ENCODE measurements around the gene CFAP119. TPM values are rescaled to one million over a fixed set of nuclear protein-coding genes. Genes with fewer than 3 reads are reported as not detected.
A peak's percentile ranks its signal among the peaks of the same experiment; 100 is the strongest.

The CFAP119 gene
- polyA plus RNA-seq, 1 of the 3 experiments (the other 2 are of a cell fraction) = 28.4 TPM

DNA sequence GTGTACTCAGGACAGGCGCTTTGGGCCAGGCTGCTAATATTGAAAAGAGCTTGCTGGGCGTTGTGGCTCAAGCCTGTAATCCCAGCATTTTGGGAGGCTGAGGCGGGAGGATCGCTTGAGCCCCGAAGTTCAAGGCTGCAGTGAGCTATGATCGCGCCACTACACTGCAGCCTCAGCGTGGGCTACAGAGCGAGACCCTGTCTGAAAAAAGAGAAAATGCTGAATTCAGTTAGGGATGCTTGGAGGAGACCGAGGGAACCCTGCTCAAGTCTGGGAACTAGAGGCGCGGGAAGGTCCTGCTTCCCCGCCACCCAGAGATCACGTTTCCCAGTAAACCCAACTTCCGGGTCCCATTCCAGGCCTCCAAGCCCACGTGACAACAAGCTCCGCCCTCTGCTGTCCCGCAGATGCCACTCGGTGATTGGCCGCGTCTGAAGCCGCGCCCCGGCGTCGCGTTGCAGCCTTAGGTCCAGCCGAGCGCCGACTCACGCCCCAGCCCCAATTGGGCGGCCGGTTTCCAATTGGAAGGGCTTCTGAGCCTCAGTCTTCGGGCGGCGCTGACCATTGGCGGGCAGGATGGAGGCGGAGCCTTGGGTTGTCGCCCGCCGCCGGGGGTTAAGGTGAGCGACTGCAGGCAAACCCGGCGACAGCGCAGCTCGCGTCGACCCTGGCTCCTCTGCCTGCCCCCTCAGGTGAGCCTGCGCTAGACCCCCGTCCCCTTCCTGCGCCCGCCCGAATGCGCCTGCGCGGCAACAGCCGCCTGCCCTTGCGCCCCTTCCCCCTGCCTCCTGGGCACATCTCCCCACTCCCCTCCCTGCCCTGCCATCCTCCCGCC is 13.8 kb downstream of the CFAP119 start, which contains the start of gene PHKG2:
TSS of gene PHKG2 (plus strand) at position 627 of the 835 bp plus-strand sequence. CDS start 396 bp downstream, outside the sequence.
- Histone ChIP-seq H3K9me3 (no peaks in the 10 kb centered on the region), H4K20me1 (ENCODE audit: insufficient read depth) (no peaks in the 10 kb centered on the region), H3K27me3 (ENCODE audit: insufficient read depth) (no peaks in the 10 kb centered on the region), H3K4me3 (ENCODE audit: low read depth in 2 of 2, low read length in 1 of 2) (peak within 1 kb of the TSS; percentile 69 to 74), H3K79me2 (ENCODE audit: insufficient read depth) (peaks cover 21% of the 10 kb centered on the region), H2AFZ (ENCODE audit: low read depth) (peak within 1 kb of the TSS; percentile 78), H3K4me1 (ENCODE audit: control insufficient read depth in 1 of 2, insufficient read depth in 2 of 2, low read depth in 1 of 2, low read length in 1 of 2) (peaks cover 5 to 8% of the 10 kb centered on the region in 2 experiments; a peak in 2 of 4 replicates), H3K4me2 (peak within 1 kb of the TSS; percentile 82), H3F3A (replicated peaks; ENCODE audit: insufficient read depth) (peaks cover 19% of the 10 kb centered on the region), H3K9me2 (no peaks in the 10 kb centered on the region), H3K27ac (ENCODE audit: low read depth in 2 of 2, low read length in 1 of 2) (peak within 1 kb of the TSS; percentile 76 to 83), H3K36me3 (replicated peaks in 1 of 2; ENCODE audit: control insufficient read depth in 1 of 2, insufficient read depth in 2 of 2, low read length in 1 of 2) (peaks cover 12 to 32% of the 10 kb centered on the region in 2 experiments), H3K9ac (peak within 1 kb of the TSS; percentile 69)
- 3% methylated on average over 24 of the region's 60 CpGs for WGBS (ENCODE audit: low lambda C conversion rate)
- peak; percentile 96 for DNase-seq
- POLR2A ChIA-PET = interaction anchor here (0.5 to 2.1 kb wide), 15 partner anchors 10 to 127 kb away, joined by 3 to 10 read pairs (median 4); partner anchors contain the start of genes FBRS and SRCAP
- CTCF ChIA-PET = interaction anchor here (1.2 kb wide), 2 partner anchors 20 to 194 kb away, joined by 5 to 6 read pairs; no protein-coding TSS in a partner anchor
- TF ChIP-seq FOXM1 (IDR thresholded peaks at IDR 0.05; ENCODE audit: low read depth) = no peak
- no peak; the same call in 1 of the 2 replicates for TF ChIP-seq TCF12 (IDR thresholded peaks at IDR 0.05)
- TF ChIP-seq, protein P1, sequence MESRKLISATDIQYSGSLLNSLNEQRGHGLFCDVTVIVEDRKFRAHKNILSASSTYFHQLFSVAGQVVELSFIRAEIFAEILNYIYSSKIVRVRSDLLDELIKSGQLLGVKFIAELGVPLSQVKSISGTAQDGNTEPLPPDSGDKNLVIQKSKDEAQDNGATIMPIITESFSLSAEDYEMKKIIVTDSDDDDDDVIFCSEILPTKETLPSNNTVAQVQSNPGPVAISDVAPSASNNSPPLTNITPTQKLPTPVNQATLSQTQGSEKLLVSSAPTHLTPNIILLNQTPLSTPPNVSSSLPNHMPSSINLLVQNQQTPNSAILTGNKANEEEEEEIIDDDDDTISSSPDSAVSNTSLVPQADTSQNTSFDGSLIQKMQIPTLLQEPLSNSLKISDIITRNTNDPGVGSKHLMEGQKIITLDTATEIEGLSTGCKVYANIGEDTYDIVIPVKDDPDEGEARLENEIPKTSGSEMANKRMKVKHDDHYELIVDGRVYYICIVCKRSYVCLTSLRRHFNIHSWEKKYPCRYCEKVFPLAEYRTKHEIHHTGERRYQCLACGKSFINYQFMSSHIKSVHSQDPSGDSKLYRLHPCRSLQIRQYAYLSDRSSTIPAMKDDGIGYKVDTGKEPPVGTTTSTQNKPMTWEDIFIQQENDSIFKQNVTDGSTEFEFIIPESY (IDR thresholded peaks at IDR 0.05; ENCODE audit: borderline replicate concordance, low read depth) = no peak
- TF ChIP-seq, protein P2, sequence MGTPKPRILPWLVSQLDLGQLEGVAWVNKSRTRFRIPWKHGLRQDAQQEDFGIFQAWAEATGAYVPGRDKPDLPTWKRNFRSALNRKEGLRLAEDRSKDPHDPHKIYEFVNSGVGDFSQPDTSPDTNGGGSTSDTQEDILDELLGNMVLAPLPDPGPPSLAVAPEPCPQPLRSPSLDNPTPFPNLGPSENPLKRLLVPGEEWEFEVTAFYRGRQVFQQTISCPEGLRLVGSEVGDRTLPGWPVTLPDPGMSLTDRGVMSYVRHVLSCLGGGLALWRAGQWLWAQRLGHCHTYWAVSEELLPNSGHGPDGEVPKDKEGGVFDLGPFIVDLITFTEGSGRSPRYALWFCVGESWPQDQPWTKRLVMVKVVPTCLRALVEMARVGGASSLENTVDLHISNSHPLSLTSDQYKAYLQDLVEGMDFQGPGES (IDR thresholded peaks at IDR 0.05; ENCODE audit: low read depth, low read length) = 0 out of 2 replicates have a peak, but pooled peaks have one; percentile 13
- TF ChIP-seq, protein P3, sequence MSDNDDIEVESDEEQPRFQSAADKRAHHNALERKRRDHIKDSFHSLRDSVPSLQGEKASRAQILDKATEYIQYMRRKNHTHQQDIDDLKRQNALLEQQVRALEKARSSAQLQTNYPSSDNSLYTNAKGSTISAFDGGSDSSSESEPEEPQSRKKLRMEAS (IDR thresholded peaks at IDR 0.05; ENCODE audit: low read depth) = peak; percentile 92
- peak; percentile 99 for TF ChIP-seq MXI1 (IDR thresholded peaks at IDR 0.05; ENCODE audit: low read depth, low read length)
- TF ChIP-seq, protein P4, sequence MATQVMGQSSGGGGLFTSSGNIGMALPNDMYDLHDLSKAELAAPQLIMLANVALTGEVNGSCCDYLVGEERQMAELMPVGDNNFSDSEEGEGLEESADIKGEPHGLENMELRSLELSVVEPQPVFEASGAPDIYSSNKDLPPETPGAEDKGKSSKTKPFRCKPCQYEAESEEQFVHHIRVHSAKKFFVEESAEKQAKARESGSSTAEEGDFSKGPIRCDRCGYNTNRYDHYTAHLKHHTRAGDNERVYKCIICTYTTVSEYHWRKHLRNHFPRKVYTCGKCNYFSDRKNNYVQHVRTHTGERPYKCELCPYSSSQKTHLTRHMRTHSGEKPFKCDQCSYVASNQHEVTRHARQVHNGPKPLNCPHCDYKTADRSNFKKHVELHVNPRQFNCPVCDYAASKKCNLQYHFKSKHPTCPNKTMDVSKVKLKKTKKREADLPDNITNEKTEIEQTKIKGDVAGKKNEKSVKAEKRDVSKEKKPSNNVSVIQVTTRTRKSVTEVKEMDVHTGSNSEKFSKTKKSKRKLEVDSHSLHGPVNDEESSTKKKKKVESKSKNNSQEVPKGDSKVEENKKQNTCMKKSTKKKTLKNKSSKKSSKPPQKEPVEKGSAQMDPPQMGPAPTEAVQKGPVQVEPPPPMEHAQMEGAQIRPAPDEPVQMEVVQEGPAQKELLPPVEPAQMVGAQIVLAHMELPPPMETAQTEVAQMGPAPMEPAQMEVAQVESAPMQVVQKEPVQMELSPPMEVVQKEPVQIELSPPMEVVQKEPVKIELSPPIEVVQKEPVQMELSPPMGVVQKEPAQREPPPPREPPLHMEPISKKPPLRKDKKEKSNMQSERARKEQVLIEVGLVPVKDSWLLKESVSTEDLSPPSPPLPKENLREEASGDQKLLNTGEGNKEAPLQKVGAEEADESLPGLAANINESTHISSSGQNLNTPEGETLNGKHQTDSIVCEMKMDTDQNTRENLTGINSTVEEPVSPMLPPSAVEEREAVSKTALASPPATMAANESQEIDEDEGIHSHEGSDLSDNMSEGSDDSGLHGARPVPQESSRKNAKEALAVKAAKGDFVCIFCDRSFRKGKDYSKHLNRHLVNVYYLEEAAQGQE (IDR thresholded peaks at IDR 0.05; ENCODE audit: low read depth, low read length) = 0 out of 2 replicates have a peak, but pooled peaks have one; percentile 31
- peak; percentile 93; the same call in 1 of the 2 replicates for TF ChIP-seq SIN3A (IDR thresholded peaks at IDR 0.05; ENCODE audit: borderline replicate concordance, low read depth, low read length)
- no peak for TF ChIP-seq TEAD4 (IDR thresholded peaks at IDR 0.05; ENCODE audit: borderline replicate concordance, insufficient read depth)
- TF ChIP-seq FOXJ3 (CRISPR knock-in tag; IDR thresholded peaks at IDR 0.05) = no peak
- peak; percentile 48; the same call in 1 of the 2 replicates for TF ChIP-seq GABPA (IDR thresholded peaks at IDR 0.05; ENCODE audit: low read depth)
- TF ChIP-seq FOSL2 (IDR thresholded peaks at IDR 0.05; ENCODE audit: borderline replicate concordance, low read depth) = no peak
- no peak for TF ChIP-seq SMC3 (IDR thresholded peaks at IDR 0.05; ENCODE audit: low read depth, low read length)
- TF ChIP-seq GATA2 (CRISPR knock-in tag; IDR thresholded peaks at IDR 0.05) = no peak
- peak; percentile 64; the same call in 1 of the 2 replicates for TF ChIP-seq RFX5 (IDR thresholded peaks at IDR 0.05; ENCODE audit: low read length)
- TF ChIP-seq POLR2AphosphoS5 (IDR thresholded peaks at IDR 0.05; ENCODE audit: low read depth, low read length) = peak; percentile 91
- TF ChIP-seq TAF1 (IDR thresholded peaks at IDR 0.05; ENCODE audit: borderline replicate concordance, low read depth, low read length) = peak; percentile 92
- peak; percentile 69 for TF ChIP-seq CHD2 (IDR thresholded peaks at IDR 0.05; ENCODE audit: low read length, partially characterized antibody)
- TF ChIP-seq RXRA (IDR thresholded peaks at IDR 0.05; ENCODE audit: borderline replicate concordance, low read depth) = no peak
- no peak for TF ChIP-seq MEF2A (IDR thresholded peaks at IDR 0.05; ENCODE audit: borderline replicate concordance, low read depth)
- TF ChIP-seq, protein P5, sequence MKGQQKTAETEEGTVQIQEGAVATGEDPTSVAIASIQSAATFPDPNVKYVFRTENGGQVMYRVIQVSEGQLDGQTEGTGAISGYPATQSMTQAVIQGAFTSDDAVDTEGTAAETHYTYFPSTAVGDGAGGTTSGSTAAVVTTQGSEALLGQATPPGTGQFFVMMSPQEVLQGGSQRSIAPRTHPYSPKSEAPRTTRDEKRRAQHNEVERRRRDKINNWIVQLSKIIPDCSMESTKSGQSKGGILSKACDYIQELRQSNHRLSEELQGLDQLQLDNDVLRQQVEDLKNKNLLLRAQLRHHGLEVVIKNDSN (IDR thresholded peaks at IDR 0.05; ENCODE audit: borderline replicate concordance, low read depth) = peak; percentile 91
- TF ChIP-seq, protein P6, sequence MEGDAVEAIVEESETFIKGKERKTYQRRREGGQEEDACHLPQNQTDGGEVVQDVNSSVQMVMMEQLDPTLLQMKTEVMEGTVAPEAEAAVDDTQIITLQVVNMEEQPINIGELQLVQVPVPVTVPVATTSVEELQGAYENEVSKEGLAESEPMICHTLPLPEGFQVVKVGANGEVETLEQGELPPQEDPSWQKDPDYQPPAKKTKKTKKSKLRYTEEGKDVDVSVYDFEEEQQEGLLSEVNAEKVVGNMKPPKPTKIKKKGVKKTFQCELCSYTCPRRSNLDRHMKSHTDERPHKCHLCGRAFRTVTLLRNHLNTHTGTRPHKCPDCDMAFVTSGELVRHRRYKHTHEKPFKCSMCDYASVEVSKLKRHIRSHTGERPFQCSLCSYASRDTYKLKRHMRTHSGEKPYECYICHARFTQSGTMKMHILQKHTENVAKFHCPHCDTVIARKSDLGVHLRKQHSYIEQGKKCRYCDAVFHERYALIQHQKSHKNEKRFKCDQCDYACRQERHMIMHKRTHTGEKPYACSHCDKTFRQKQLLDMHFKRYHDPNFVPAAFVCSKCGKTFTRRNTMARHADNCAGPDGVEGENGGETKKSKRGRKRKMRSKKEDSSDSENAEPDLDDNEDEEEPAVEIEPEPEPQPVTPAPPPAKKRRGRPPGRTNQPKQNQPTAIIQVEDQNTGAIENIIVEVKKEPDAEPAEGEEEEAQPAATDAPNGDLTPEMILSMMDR (IDR thresholded peaks at IDR 0.05) = no peak

Measured in SK-N-SH (cell line).